NCI-H1694 (cell line): ENCODE data around the gene POFUT1.
A peak's percentile ranks its signal among the peaks of the same experiment; 100 is the strongest.
"Not testable (repeated sequence)": the region's sequence is repeated elsewhere in the genome, so short reads cannot be mapped to it uniquely, and the experiment has no call there.

Experiments used
- DNase-seq: peaks from one replicate; lab custom pipeline; 2025; lab: John Stamatoyannopoulos, UW

POFUT1 gene

DNA sequence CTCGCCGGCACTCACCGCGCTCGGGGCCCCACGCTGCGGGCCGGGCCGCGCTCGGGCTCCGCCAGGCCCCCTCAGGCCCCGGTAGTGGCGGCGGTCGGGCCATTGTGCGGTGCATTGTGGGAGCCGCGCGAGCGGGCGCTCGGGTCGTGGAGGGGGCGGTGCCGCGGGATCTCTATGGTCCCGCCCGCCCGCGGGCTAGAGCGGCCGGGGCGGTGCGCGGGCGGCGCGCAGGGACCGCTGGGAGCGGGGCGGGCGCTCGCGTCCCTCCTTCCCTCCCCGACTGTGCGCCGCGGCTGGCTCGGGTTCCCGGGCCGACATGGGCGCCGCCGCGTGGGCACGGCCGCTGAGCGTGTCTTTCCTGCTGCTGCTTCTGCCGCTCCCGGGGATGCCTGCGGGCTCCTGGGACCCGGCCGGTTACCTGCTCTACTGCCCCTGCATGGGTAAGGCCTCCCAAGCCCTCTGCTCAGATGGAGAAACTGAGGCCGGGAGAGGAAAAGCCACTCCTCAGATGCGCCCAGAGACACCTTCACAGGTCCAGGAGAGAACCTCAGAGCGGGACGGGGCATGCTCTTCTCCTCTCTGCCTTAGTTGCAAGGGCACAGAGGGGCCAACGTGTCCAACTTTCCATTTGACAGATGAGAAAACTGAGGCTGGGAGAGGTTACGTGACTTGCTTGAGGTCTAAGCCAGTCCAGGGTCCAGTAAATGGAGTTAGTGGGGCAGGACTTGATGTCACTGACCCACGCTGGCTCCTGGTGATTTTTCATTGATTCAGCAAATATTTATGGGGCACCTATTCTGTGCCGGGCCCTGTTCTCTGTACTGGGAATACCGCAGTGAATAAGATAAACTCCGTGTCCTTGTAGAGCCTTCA lies at the start of gene POFUT1, which contains the start of gene PLAGL2:
POFUT1 (plus strand) TSS at position 255 of the 873 bp plus-strand sequence; CDS start at position 317, 62 bp downstream.
PLAGL2 (minus strand) TSS at position 118 of the 873 bp plus-strand sequence. CDS start 5,565 bp downstream, outside the sequence.
- DNase-seq = peak; percentile 62

DNA sequence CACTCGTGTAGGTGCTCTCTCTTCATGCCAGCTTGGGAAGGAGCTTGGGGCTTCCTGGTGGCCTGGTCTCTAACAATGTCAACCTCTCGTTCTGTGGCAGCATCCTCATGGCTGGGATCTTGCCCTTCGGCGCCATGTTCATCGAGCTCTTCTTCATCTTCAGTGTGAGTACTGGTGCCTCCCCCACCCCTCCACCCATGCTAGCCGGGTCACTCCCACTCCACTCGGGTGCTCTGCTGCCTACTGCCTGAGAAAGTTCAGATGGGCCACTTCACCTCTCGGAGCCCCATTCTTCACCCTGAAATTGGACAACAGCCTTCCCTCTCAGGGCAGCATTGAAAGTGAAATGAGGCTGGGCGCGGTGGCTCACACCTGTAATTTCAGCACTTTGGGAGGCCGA lies 49.3 kb upstream of the POFUT1 start:
- no peak for DNase-seq

DNA sequence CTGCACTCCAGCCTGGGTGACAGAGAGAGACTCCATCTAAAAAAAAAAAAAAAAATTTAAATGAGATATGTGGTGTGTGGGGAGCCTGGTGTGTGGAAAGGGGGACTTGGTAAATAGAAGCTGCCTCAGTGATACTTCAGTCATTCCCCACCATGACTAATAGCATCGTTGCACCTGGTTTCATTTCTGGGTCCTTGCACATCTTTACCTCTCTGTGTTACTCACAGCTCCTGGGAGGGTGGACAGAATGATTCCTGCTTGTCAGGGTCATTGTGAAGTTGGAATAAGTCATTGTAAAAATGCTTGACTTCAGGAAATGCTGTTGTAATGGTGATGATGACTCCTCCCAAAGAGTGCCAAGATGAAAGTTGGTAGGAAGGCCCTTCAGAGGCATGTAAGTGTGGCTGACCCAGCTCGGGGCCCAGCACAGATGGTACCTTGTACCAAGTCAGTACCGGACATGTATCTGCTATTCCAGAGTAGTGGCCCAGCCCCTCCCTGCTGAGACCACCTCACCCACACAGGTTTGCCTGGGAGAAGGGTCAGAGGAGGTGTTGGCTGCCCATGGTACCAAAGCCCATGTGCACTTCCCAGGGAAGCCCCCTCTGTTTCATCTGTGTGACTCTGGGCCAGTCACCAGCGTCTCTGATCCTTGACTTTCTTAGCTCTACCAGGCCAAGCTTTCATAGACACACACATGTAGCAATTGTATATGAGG lies 48.6 kb upstream of the POFUT1 start:
- DNase-seq = no peak

DNA sequence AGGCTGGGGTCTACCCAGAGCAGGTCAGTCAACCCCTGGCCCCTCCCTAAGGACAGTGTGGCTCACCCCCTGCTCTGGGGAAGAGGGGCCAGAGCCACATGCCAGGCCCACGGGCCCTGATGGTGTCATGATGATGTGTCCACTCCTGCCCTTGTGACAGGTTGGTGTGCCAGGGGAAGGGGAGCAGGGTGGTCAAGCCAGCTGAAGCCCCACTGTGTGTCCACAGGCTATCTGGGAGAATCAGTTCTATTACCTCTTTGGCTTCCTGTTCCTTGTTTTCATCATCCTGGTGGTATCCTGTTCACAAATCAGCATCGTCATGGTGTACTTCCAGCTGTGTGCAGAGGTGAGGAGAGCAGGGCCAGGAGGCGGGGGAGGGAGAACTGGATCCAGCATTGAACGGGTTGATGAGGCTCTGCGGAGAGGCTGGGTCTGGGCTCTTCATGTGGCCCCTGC lies 47.9 kb upstream of the POFUT1 start:
- no peak for DNase-seq

DNA sequence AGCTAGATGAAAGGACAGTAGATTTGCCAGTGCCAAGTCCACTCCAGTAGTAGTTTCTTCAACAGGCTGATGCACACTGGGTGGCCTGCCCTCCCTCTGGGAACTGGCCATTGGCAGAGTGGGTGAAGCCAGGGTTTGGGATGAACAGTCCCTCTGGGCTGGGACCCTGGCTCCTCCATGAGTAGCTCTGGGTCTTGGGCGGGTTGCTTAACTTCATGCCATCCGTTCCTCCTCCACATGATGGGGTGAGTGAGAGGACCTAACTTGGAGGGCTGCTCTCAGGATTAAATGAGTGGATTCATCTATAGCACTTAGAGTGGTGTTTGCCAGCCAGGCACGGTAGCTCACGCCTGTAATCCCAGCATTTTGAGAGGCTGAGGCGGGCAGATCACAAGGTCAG lies 47.3 kb upstream of the POFUT1 start:
- no peak for DNase-seq

DNA sequence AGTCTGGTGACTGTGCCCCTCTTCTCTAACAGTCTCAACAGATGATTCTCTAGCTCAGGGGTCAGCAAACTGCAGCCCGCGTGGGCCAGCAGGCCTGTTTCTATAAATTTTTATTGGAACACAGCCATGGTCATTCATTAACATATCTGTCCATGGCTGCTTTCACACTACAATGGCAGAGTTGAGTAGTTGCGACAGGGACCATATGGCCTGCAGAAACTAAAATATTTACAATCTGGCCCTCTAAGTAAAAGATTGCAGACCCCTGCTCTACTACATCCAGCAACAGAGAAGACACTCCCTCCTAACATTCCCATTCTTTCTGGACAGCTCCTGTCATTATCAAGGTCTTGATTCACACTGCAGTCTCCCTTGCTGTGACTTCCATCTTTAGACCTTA lies 45.3 kb upstream of the POFUT1 start:
- no peak for DNase-seq

DNA sequence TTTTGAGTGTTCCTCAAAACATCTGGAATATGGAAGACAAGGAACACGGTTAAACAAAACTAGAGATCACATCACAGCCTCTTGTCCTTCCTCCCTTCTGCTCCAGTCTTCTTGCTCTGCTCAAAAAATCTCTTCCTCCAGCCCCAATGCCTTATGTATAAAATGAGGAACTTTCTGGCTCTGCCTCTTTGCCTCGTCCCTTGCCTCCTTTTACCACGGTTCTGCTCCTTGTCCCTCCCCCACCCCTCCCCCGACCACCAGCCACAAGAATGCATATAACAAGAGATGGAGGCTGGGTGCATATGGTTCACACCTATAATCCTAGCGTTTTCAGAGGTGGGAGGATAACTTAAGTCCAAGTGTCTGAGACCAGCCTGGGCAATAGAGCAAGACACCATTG lies 43.7 kb upstream of the POFUT1 start:
- no peak for DNase-seq

DNA sequence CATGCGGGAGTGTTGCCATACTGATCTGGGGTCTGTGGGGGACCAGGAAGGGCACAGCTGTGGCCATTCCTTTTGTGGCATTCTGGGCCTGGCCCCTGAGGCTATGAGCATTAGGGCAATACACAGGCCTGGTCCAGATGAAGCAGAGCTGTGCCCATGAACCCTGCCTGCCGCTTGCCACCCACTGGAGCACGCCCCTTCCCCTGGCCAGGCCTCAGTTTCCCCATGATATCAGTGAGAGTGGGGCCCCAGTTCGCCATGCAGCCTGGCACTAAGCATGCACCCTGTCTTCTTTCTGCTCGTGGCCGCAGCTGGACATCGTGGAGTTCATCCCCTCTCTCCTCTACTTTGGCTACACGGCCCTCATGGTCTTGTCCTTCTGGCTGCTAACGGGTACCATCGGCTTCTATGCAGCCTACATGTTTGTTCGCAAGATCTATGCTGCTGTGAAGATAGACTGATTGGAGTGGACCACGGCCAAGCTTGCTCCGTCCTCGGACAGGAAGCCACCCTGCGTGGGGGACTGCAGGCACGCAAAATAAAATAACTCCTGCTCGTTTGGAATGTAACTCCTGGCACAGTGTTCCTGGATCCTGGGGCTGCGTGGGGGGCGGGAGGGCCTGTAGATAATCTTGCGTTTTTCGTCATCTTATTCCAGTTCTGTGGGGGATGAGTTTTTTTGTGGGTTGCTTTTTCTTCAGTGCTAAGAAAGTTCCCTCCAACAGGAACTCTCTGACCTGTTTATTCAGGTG lies 42.5 kb upstream of the POFUT1 start:
- no peak for DNase-seq

DNA sequence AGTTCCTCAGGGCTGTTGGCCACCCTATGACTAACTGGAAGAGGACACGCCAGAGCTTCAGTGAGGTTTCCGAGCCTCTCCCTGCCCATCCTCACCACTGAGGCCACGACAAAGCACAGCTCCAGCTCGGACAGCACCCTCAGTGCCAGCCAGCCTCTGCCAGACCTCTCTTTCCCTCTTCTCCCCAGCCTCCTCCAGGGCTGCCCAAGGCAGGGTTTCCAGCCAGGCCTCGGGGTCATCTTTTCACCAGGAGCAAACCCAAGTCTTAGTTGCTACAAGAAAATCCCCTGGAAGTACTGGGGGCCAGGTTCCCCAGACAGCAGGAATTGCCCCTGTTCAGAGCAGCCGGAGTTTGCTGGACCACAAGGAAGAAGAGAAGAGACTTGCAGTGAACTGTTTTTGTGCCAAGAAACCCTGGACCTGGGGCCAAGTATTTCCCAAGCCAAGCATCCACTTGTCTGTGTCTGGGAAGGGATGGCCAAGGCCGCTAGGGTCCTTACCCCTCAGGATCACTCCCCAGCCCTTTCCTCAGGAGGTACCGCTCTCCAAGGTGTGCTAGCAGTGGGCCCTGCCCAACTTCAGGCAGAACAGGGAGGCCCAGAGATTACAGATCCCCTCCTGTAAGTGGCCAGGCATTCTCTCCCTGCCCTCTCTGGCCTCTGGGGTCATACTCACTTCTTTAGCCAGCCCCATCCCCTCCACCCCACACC lies 41.7 kb upstream of the POFUT1 start:
- DNase-seq = no peak

DNA sequence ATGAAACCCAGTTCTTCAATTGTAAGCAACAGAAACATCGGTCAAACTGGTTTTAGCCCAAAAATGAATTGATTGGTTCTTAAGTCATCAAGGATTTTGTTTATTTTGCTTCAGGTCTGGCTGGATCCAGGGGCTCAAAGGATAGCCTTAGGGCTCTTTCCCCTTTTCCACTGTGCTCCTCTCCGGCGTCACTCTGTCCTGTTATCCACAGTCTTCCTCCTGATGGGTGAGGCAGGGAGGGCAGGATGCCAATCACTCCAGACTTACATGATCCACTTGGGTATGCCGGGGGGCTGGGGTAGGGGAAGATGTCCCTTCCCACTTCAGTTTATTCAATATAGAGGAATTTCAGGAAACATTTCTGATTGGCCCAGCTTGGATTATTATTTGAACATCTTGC lies 40.1 kb upstream of the POFUT1 start:
- no peak for DNase-seq

DNA sequence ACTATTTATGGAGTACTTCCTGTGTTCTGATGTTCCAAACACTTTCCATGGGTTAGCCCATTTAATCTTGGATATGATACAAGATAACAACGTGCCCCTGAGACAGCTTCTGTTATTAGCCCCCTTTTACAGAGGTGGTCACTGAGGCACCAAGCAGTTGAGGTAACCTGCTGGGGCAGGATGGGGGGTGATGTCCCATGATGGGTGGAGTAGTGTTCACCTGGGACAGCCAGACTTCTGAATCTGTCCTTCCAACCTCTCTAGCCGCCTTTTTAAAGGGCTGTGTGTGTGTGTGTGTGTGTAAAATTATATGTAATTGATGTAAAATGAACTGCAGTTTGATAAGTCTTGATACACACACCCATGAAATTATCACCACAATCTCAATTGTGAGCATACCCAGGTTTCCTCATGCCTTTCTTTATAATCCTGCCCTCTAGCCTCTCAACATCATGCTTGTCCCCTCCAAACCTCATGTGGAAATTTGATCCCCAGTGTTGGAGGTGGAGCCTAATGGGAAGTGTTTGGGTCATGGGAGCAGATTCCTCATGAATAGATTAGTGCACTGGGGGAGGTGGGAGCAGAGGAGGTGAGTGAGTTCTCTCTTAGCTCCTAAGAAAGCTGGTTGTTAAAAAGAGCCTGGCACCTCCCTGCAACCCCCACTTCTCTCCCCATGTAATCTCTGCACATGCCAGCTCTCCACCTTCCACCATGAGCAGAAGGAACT lies 39.3 kb upstream of the POFUT1 start:
- DNase-seq = no peak

DNA sequence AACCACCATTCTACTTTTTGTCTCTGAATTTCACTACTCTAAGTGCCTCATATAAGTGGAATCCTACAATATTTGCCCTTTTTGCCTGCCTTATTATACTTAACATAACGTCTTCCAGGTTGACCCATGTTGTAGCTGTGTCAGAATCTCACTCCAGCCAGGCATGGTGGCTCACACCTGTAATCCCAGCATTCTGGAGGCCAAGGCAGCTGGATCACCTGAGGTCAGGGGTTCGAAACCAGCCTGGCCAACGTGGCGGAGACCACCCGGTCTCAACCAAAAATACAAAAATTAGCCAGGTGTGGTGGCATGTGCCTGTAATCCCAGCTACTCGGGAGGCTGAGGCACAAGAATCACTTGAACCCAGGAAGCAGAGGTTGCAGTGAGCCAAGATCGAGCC lies 30.0 kb upstream of the POFUT1 start:
- not testable (repeated sequence) for DNase-seq

DNA sequence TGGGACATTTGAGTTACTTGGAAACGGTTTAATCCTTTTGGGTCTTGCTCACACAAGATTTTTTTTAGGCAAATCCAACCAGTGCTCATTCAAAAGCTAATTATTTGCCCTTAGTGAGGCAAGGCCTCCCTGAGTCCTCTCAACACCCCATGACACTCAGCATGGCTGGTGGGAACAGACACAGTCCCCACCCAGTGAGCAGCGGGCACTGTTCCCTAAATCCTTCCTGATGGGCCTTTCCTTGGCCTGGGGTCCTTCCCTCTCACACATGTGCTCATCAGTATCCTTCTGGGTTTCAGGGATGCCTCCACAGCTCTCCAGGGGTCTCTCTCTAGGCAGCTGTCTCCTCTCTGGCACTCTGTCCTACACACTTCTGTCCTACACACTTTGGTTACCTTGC lies 28.2 kb upstream of the POFUT1 start:
- no peak for DNase-seq

DNA sequence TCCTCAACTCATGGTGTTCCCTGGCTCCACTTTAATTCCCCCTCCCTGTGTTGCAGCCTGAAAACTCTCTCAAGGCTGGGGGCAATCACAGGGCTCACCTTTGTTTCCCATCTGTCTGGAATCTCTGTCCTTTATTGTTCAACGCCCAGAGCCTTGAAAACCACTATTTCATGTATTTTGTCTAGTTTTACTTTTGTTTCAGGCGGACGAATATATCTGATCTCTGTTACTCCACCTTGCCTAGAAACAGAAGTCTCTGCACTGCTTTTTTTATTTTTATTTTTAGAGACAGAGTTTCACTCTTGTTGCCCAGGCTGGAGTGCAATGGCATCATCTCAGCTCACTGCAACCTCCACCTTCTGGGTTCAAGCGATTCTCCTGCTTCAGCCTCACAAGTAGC lies 27.7 kb upstream of the POFUT1 start:
- no peak for DNase-seq

DNA sequence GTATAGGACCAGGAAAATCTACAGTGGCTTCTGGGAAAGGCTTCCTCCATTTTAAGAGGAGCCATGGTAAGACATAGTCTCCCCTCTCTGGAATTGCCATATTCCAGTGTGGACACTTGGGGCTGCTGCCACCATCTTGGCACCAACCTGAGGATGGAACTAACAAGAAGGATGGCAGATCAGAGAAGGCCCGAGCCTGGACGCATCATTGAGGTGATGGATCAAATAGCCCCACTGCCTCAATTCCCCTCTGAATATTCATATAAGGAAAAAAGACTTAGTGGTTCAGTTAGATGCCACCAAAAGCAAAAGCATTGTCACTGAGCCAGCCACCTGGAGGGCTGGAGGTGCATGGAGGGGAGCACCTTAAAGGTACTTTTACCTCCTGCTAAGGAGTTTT lies 26.1 kb upstream of the POFUT1 start:
- DNase-seq = no peak

DNA sequence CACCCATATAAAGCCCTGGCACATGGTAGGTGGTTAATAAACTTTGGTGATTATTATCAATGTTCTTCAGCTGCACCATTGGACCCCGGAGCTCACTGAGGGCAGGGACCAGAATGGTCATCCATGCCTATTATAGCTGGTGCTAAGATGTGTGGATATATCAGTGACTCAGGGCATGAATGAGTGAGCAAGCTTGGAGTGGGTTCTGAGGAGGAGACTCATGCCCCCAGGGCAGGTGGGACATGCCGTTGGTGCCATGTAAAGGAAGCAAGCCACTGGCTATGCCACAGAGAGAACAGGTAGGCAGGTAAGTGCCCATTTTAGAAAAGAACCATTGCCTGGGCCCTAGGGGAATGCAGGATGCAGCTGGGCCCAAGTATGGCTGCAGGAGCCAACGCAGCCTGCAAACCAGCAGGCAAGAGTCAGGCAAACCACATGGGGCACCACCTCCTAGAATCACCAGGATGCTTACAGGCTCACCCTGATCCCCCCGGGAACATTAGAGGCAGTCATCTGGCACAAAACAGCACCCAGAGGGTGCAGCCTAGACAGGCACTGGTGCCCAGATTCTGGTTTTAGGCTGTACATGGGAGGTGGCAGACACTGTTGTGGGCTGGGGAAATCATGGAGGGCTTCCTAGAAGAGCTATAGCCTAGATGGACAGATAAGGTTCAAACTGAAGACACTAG lies 23.6 kb upstream of the POFUT1 start:
- DNase-seq = no peak

DNA sequence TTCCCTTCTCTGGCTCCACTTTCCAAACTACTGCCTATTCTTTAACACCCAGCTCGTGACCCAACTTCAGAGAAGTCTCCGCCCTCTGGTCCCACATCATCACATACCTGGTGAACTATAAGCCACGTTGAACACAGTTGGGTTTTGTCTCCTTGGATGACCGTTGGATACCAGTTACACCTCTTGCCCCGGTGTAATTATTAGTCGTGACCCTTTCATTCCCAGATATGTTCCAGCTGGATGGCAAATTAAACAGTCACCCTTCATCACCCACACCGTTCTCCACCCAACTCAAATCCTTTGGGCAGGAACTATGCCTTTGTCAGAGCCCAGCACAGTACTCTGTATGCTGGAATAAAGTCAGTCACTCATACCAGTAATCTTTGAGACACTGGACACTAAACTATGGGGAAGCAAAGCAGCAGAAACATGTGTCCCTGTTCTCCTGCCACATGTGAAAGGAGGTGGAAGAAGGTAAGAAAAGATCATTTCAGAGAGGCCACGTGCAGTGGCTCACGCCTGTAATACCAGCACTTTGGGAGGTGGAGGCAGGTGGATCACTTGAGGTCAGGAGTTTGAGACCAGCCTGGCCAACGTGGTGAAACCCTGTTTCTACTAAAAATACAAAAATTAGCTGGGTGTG lies 22.6 kb upstream of the POFUT1 start:
- no peak for DNase-seq

DNA sequence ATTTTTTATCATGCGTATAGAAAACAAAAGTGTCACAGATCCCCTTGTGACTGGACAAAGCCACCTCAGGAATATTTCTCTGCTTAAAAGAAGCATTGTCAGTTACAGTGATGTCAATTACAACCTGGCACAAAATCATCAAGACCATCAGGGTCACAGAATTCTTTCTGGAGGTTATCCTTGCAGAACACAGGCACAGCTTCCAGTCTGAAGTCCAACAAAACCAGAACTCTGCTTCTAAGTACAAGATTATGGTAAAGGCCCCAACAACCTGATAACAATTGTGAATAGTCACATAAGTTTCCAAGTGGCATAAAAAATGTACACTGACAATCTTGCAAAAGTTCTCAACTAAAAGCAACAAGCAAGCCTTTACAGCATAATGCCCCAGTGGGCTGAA lies 21.2 kb upstream of the POFUT1 start:
- no peak for DNase-seq

DNA sequence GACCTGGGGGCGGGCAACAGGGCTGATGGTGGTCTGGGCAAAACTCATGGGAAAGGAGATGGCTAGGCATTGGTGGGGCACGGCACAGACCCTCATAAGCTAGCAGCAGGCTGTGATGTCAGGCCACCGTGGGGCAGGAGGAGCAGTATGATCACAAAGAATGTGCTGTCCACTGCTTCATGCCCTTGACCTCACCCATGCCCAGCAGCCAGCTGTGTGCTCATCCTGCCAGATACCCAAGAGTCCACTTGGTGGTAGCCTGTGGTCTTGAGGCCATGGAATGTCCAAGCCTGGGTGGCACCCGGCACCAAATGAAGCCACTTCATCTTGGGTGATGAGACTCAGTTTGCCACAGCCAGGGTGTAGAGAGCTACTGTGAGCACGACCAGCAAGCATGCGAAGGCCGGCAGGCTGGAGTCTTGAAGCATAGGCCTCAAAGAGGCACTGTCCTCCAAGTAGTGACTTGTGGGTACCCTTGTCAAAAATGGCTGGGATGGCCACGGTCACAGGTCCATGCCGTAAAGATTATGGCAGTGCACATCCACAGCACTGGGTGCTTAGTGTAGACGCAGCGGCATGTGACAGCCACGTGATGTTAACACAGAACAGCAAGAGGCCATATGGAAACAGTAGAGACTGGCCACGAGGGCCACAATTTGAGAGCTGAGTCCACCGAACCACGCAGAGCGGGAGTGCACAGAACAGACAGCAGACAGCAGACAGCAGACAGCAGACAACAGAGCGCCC lies 19.1 kb upstream of the POFUT1 start:
- no peak for DNase-seq

DNA sequence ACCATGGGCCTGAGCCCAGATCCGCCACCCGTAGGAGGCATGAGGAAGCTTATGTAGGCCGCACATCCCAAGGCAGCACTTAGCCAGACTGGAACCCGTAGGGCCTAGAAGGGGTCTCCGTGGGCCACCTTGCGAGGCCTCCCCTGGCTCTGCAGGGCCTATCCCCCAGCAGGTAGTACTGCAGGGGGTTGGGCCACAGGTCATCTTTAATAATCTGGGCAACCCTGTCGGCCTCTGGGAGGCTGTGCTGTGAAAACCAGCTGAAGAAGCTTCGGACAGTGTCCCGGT lies 18.6 kb upstream of the POFUT1 start:
- no peak for DNase-seq
